ENCODE results near the gene COMMD7. TPM values are rescaled to one million over a fixed set of nuclear protein-coding genes. Genes with fewer than 3 reads are reported as not detected.
A peak's percentile ranks its signal among the peaks of the same experiment; 100 is the strongest.

Gene COMMD7
- total RNA-seq, 1 experiment from 2014 or later: 66.1 TPM

- Histone ChIP-seq H3T11ph (ENCODE audit: low read length) (no peak overlapping the region), H3K9ac (ENCODE audit: extremely low read depth, insufficient read length, low read length) (no peak overlapping the region), H2BK20ac (ENCODE audit: low read depth, low read length, poor library complexity, severe bottlenecking) (no peak overlapping the region), H3K27me3 (ENCODE audit: insufficient read depth, low read length) (no peaks in the 10 kb centered on the region), H2BK15ac (ENCODE audit: low read depth, low read length) (no peak overlapping the region), H3K56ac (ENCODE audit: insufficient read length, low read depth, low read length) (no peak overlapping the region), H4K8ac (replicated peaks; ENCODE audit: insufficient read length, low read depth, low read length) (no peak overlapping the region), H4K91ac (ENCODE audit: insufficient read length, low read depth, low read length) (no peak overlapping the region), H4K5ac (ENCODE audit: insufficient read length, low read depth, low read length) (no peak overlapping the region), H2BK12ac (ENCODE audit: insufficient read length, low read depth, low read length) (no peak overlapping the region), H3K27ac (ENCODE audit: insufficient read length, low read depth, low read length) (no peak overlapping the region), H2AFZ (ENCODE audit: low read length) (no peak overlapping the region), H3K18ac (ENCODE audit: insufficient read length, low read depth, low read length) (no peak overlapping the region), H3K4ac (ENCODE audit: low read depth, low read length) (no peak overlapping the region), H2BK5ac (ENCODE audit: insufficient read length, low read length) (no peak overlapping the region), H3K14ac (ENCODE audit: insufficient read depth, low read length) (no peak overlapping the region), H3K4me2 (ENCODE audit: insufficient read depth, insufficient read length, low read length) (no peak overlapping the region), H2BK120ac (ENCODE audit: low read depth, low read length, poor library complexity, severe bottlenecking) (no peak overlapping the region), H3K79me2 (ENCODE audit: insufficient read depth, low read length) (no peaks in the 10 kb centered on the region), H3K79me1 (ENCODE audit: insufficient read depth, low read depth, low read length, poor library complexity, severe bottlenecking) (no peaks in the 10 kb centered on the region), H3K9me3 (ENCODE audit: control insufficient read depth, low read depth, low read length) (no peaks in the 10 kb centered on the region), H3K23ac (ENCODE audit: insufficient read length, low read depth, low read length) (no peak overlapping the region), H2AK5ac (ENCODE audit: insufficient read length, low read length) (no peak overlapping the region), H4K20me1 (ENCODE audit: control insufficient read depth, insufficient read depth, insufficient read length) (no peaks in the 10 kb centered on the region), H3K23me2 (ENCODE audit: insufficient read length, low read depth, low read length, poor library complexity, severe bottlenecking) (no peaks in the 10 kb centered on the region), H3K4me1 (ENCODE audit: insufficient read depth, low read length) (no peaks in the 10 kb centered on the region)
- TF ChIP-seq CTCF (conservative IDR thresholded peaks at IDR 0.05): no peak
- no peak overlapping the region for H3K4me3 Mint-ChIP-seq
- no peaks in the 10 kb centered on the region for H3K36me3 Mint-ChIP-seq (ENCODE audit: insufficient read depth in 1 of 3, low read depth in 3 of 3)
- no peak for DNase-seq
- WGBS (ENCODE audit: extremely low coverage, insufficient read length, low lambda C conversion rate): no CpG with 5 or more reads among the region's 5 CpGs
- H3K27ac Mint-ChIP-seq: peak overlapping the region in 2 of 3 experiments; percentile 47 to 53; a peak in 4 of 7 replicates
- H3K9me3 Mint-ChIP-seq: no peaks in the 10 kb centered on the region
- H3K27me3 Mint-ChIP-seq (ENCODE audit: low read depth): no peaks in the 10 kb centered on the region
- peaks cover 10 to 11% of the 10 kb centered on the region in 2 experiments for H3K4me1 Mint-ChIP-seq
These were observed 76.2 kb downstream of the COMMD7 start for GRCh38 chr20:32667027-32667426.
